SH-SY5Y (cell line): Measurements from ENCODE around the gene FAM209A.

Experiments used
- GATA2 ChIP-seq: IDR thresholded peaks from 2 replicates; pipeline ENCODE4 v1.6.1; 2011; ENCODE audit warnings: mild to moderate bottlenecking, low read depth, low read length
- GATA3 ChIP-seq: IDR thresholded peaks from 2 replicates; pipeline ENCODE4 v1.6.1; 2011; ENCODE audit warnings: low read depth, mild to moderate bottlenecking, low read length, moderate library complexity

DNA sequence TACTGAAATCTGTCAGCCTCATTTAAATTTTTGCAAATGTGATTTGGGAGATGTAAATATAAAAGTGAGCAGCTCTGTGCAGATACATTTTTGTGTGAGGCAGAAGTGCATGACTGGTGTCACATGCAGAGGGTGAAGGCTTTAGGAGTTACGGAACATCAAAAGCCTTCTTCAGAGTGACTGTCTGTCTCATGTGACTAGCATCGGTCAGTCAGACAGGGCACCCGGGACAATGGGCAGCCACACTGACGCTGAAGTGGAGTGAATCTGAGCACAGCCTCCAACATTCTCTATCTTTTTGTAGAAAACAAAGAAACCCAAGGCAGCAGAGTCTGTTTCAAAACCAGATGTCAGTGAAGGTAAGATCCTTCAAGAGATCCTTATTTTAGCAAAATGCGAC is 7.9 kb upstream of the FAM209A start:
- TF ChIP-seq GATA2 (no peak), GATA3 (no peak)
